CD14-positive monocyte (primary cell): ENCODE measurements around the gene RFNG. TPM values are rescaled to one million over a fixed set of nuclear protein-coding genes. Genes with fewer than 3 reads are reported as not detected.

Experiments used
- DNase-seq, 3 donors: peaks; one replicate each; pipeline ENCODE4 v3.0.0-alpha.2; 2011 to 2022
- H2AFZ ChIP-seq: 2 replicates; pipeline ENCODE4 v1.6.0; 2012; ENCODE audit warnings: mild to moderate bottlenecking, low read depth, low read length, inconsistent platforms; ENCODE audit not compliant: insufficient read depth, poor library complexity, severe bottlenecking
- H3K27ac ChIP-seq, 2 donors: 1 replicate in 1 of 2; 2 replicates in 1 of 2; pipeline ENCODE4 v1.5.1; 2012 to 2013; ENCODE audit warnings: low read length in 2 of 2, control low read depth in 1 of 2, inconsistent platforms in 1 of 2, low read depth in 1 of 2, mild to moderate bottlenecking in 1 of 2
- H3K27me3 ChIP-seq, 2 donors: one replicate each; pipeline versions ENCODE4 v1.6.0 to v1.6.1; 2011 to 2013; ENCODE audit warnings: low read length in 2 of 2; ENCODE audit not compliant: control insufficient read depth in 2 of 2, insufficient read depth in 2 of 2
- H3K36me3 ChIP-seq, 2 donors: replicated peaks in 1 of 2; 1 replicate in 1 of 2; 2 replicates in 1 of 2; pipeline versions ENCODE4 v1.5.1 to v1.6.1; 2012 to 2013; ENCODE audit warnings: low read length in 2 of 2, control low read depth in 1 of 2, inconsistent platforms in 1 of 2, mild to moderate bottlenecking in 1 of 2; ENCODE audit not compliant: insufficient read depth in 2 of 2, control insufficient read depth in 1 of 2
- H3K4me1 ChIP-seq, 2 donors: 1 replicate in 1 of 2; 2 replicates in 1 of 2; pipeline versions ENCODE4 v1.5.1 to v1.6.1; 2012 to 2013; ENCODE audit warnings: low read length in 2 of 2, control low read depth in 1 of 2, inconsistent platforms in 1 of 2, mild to moderate bottlenecking in 1 of 2, moderate library complexity in 1 of 2; ENCODE audit not compliant: insufficient read depth in 2 of 2, control insufficient read depth in 1 of 2
- H3K4me2 ChIP-seq: replicated peaks from 2 replicates; pipeline ENCODE3; 2012; ENCODE audit warnings: low read length, moderate library complexity, mild to moderate bottlenecking; ENCODE audit not compliant: poor library complexity, severe bottlenecking; ENCODE audit errors: extremely low read depth
- H3K4me3 ChIP-seq, 3 experiments: fragments of 200-600 bp in 1 of 3; sonication (generic) in 1 of 3; replicated peaks in 1 of 3; 1 replicate in 2 of 3; 2 replicates in 1 of 3; pipeline ENCODE4 v1.5.1; 2011 to 2013; ENCODE audit warnings: low read length in 3 of 3, mild to moderate bottlenecking in 3 of 3, control low read depth in 2 of 3, low read depth in 2 of 3, inconsistent platforms in 1 of 3, moderate library complexity in 1 of 3
- H3K79me2 ChIP-seq: 2 replicates; pipeline ENCODE4 v1.6.0; 2012; ENCODE audit warnings: mild to moderate bottlenecking, control low read depth, inconsistent platforms, low read length, moderate library complexity; ENCODE audit not compliant: insufficient read depth
- H3K9ac ChIP-seq: 2 replicates; pipeline ENCODE4 v1.6.0; 2017; ENCODE audit warnings: low read length, mild to moderate bottlenecking; ENCODE audit not compliant: insufficient read depth, poor library complexity, severe bottlenecking
- H3K9me3 ChIP-seq, 2 donors: replicated peaks in 1 of 2; 1 replicate in 1 of 2; 2 replicates in 1 of 2; pipeline versions ENCODE4 v1.5.1 to v1.6.1; 2012 to 2013; ENCODE audit warnings: low read length in 2 of 2, control low read depth in 1 of 2; ENCODE audit not compliant: control insufficient read depth in 1 of 2, insufficient read depth in 1 of 2
- H4K20me1 ChIP-seq: 2 replicates; pipeline ENCODE4 v1.6.0; 2012; ENCODE audit warnings: mild to moderate bottlenecking, low read length, control low read depth, moderate library complexity; ENCODE audit not compliant: insufficient read depth
- H3K27ac Mint-ChIP-seq, 7 donors: one replicate each; pipeline ENCODE4 v1.8.0; 2020; ENCODE audit warnings: mild to moderate bottlenecking in 7 of 7, mixed read lengths in 7 of 7, moderate library complexity in 6 of 7, inconsistent platforms in 2 of 7
- H3K27me3 Mint-ChIP-seq, 3 donors: one replicate each; pipeline ENCODE4 v1.8.0; 2021 to 2022; ENCODE audit warnings: low read depth in 3 of 3, mild to moderate bottlenecking in 3 of 3, mixed read lengths in 3 of 3, moderate library complexity in 3 of 3, inconsistent platforms in 1 of 3
- H3K36me3 Mint-ChIP-seq, 2 donors: one replicate each; pipeline ENCODE4 v1.8.0; 2020; ENCODE audit warnings: mixed read lengths in 2 of 2, inconsistent platforms in 1 of 2, mild to moderate bottlenecking in 1 of 2
- H3K4me1 Mint-ChIP-seq: one replicate; pipeline ENCODE4 v1.8.0; 2020; ENCODE audit warnings: mild to moderate bottlenecking, mixed read lengths
- H3K4me3 Mint-ChIP-seq, 2 donors: one replicate each; pipeline ENCODE4 v1.8.0; 2020; ENCODE audit warnings: mild to moderate bottlenecking in 2 of 2, mixed read lengths in 2 of 2, moderate library complexity in 1 of 2
- H3K9me3 Mint-ChIP-seq, 7 donors: one replicate each; pipeline ENCODE4 v1.8.0; 2020 to 2022; ENCODE audit warnings: mixed read lengths in 7 of 7, mild to moderate bottlenecking in 6 of 7, moderate library complexity in 6 of 7, inconsistent platforms in 2 of 7
- WGBS: methylation state at CpG from one replicate; pipeline ENCODE4 v1.1.5; 2013; ENCODE audit warnings: missing lambda C conversion rate; ENCODE audit not compliant: insufficient coverage; 5-methylcytosine and 5-hydroxymethylcytosine counted together
- intact Hi-C, 2 donors: fragments of 100-400 bp; cut with micrococcal nuclease; formaldehyde crosslinking; loops; one replicate each; pipeline versions ENCODE4 v1.15.0 to v1.15.1; 2023
- polyA plus RNA-seq, 3 donors: library from polyadenylated mRNA; depleted of rRNA in 1 of 3; unstranded in 2 of 3; stranded (reverse) in 1 of 3; fragments of 300-500 nt in 2 of 3; fragments of >200 nt in 1 of 3; fragmentation: Illumina TruSeq in 2 of 3; gene quantifications; 1 replicate in 2 of 3; 2 replicates in 1 of 3; pipeline ENCODE4 v1.2.3, GENCODE V29; 2012 to 2021
- TF ChIP-seq, protein P1 (sequence below): fragments of 200-600 bp; IDR thresholded peaks from one replicate; pipeline ENCODE4 v1.8.0; 2022; ENCODE audit warnings: antibody characterized with exemption, mild to moderate bottlenecking

The RFNG gene
- polyA plus RNA-seq, 3 donors, result 1.5 to 32.4 (median 4.1) TPM

DNA sequence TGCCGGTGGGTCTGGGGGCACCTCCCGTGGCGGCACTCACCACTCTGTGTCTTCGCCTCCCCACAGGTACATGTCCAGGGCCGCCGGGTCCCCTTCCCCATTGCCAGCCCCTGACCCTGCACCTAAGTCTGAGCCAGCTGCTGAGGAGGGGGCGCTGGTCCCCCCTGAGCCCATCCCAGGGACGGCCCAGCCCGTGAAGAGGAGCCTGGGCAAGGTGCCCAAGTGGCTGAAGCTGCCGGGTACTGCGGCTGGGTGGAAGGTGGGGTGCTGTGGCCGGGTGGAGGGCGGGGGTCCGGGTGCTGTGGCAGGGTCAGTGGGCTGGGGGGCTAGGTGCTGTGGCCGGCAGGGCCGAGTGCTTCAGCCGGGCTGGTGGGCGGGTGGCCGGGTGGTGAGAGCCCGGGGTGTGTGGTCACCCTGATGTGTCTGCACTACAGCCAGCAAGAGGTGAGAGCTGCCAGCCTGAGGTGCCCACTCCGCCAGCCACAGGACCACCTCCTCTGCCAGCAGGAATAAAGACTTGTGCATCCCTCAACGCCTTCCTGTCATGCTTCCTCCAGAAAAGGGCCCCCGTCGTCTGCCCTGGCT lies 34.6 kb downstream of the RFNG start:
- peaks cover 12% of the 10 kb centered on the region for H3K4me1 Mint-ChIP-seq
- no peak overlapping the region for H3K4me3 Mint-ChIP-seq
- H3K36me3 Mint-ChIP-seq, result peaks cover 6 to 17% of the 10 kb centered on the region in 2 donors
- Histone ChIP-seq H4K20me1 (peaks cover 27% of the 10 kb centered on the region), H3K27ac (no peak overlapping the region), H3K36me3 (peaks cover 8 to 17% of the 10 kb centered on the region in 2 donors), H3K79me2 (peaks cover 18% of the 10 kb centered on the region), H3K27me3 (no peaks in the 10 kb centered on the region), H3K4me1 (peaks cover 11 to 13% of the 10 kb centered on the region in 2 donors), H2AFZ (no peak overlapping the region), H3K9ac (no peak overlapping the region), H3K4me2 (no peak overlapping the region), H3K4me3 (no peak overlapping the region), H3K9me3 (no peaks in the 10 kb centered on the region)
- intact Hi-C loops, result no loop called here
- TF ChIP-seq, protein P1, sequence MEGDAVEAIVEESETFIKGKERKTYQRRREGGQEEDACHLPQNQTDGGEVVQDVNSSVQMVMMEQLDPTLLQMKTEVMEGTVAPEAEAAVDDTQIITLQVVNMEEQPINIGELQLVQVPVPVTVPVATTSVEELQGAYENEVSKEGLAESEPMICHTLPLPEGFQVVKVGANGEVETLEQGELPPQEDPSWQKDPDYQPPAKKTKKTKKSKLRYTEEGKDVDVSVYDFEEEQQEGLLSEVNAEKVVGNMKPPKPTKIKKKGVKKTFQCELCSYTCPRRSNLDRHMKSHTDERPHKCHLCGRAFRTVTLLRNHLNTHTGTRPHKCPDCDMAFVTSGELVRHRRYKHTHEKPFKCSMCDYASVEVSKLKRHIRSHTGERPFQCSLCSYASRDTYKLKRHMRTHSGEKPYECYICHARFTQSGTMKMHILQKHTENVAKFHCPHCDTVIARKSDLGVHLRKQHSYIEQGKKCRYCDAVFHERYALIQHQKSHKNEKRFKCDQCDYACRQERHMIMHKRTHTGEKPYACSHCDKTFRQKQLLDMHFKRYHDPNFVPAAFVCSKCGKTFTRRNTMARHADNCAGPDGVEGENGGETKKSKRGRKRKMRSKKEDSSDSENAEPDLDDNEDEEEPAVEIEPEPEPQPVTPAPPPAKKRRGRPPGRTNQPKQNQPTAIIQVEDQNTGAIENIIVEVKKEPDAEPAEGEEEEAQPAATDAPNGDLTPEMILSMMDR, result no peak
- 97% methylated on average over 21 of the region's 24 CpGs for WGBS
- H3K27ac Mint-ChIP-seq, result no peak overlapping the region
- peaks cover 0 to 1% (median 0%) of the 10 kb centered on the region in 3 donors for H3K27me3 Mint-ChIP-seq
- no peak for DNase-seq
- no peaks in the 10 kb centered on the region for H3K9me3 Mint-ChIP-seq

DNA sequence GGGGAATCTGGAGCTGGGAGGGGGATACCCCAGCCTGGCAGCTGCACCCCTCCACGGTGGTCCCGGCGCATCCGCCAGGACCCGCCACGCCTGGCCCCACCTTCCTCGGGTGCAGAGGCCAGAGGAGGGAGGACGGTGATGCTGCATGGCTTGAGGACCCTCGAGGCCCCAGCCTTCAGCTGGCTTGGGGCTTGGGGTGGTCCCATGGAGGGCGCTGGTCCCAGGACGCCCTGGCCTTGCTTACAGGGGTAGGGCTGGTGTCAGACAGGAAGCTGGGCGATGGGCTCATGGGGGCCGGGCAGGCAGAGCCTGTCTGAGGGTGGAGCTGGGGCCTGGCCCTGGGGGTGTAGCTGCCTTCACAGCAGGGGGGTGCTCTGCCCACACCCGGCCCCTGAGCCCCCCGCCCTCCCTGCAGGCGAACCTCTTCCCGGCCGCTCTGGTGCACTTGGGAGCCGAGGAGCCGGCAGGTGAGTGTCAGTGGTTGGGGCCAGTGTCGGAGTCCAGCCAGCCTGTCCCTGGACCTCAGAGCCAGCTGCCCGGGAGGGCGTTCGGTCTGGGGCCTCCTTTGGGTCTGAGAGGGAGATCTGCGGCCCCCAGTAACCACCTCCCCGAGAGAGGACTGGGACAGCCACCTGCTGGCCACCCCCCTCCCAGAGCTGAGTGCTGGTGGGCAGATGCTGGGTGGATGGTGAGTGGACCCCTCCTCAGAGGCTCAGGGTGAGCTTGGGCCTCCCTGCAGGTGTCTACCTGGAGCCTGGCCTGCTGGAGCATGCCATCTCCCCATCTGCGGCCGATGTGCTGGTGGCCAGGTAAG lies 35.3 kb downstream of the RFNG start:
- Mint-ChIP-seq H3K4me1 (peaks cover 5% of the 10 kb centered on the region), H3K27ac (no peak overlapping the region)
- peaks cover 15 to 17% of the 10 kb centered on the region in 2 donors for H3K36me3 ChIP-seq

More for the DNA sequence above, 35.3 kb downstream of the RFNG start:
- H3K4me3 ChIP-seq, result no peak overlapping the region
- WGBS, result 93% methylated on average over 21 of the region's 28 CpGs
- no peak for DNase-seq
- H3K79me2 ChIP-seq, result peaks cover 11% of the 10 kb centered on the region
- H3K27me3 Mint-ChIP-seq, result peaks cover 0 to 2% (median 0%) of the 10 kb centered on the region in 3 donors
- no peak overlapping the region for H3K27ac ChIP-seq
- no peaks in the 10 kb centered on the region for H3K9me3 Mint-ChIP-seq
- H3K9me3 ChIP-seq, result no peaks in the 10 kb centered on the region
- H2AFZ ChIP-seq, result no peak overlapping the region
- H4K20me1 ChIP-seq, result peaks cover 20% of the 10 kb centered on the region
- peaks cover 4 to 6% of the 10 kb centered on the region in 2 donors for H3K4me1 ChIP-seq
- no peaks in the 10 kb centered on the region for H3K27me3 ChIP-seq
- TF ChIP-seq, protein P1, result no peak
- intact Hi-C loops, result no loop called here
- peaks cover 9 to 19% of the 10 kb centered on the region in 2 donors for H3K36me3 Mint-ChIP-seq
- no peak overlapping the region for H3K9ac ChIP-seq
- no peak overlapping the region for H3K4me2 ChIP-seq
- H3K4me3 Mint-ChIP-seq, result no peak overlapping the region
